SK-N-SH (cell line): Measurements from ENCODE around the gene B4GALNT1.

Experiments used
- CTCF ChIP-seq: fragments of 200-600 bp; sonication (generic); IDR thresholded peaks from 2 replicates; pipeline ENCODE4 v1.6.1; 2017; ENCODE audit warnings: antibody characterized with exemption, mild to moderate bottlenecking, moderate library complexity
- FOXM1 ChIP-seq: IDR thresholded peaks from 2 replicates; pipeline ENCODE4 v1.4.0; 2012; ENCODE audit warnings: low read depth, mild to moderate bottlenecking
- GATA2 ChIP-seq: sonication (generic); formaldehyde crosslinking; IDR thresholded peaks from 2 replicates; pipeline ENCODE4 v1.5.0; 2020; ENCODE audit warnings: mild to moderate bottlenecking, missing genetic modification reagents
- JUND ChIP-seq: IDR thresholded peaks from 2 replicates; pipeline ENCODE4 v1.4.0; 2012
- POLR2AphosphoS5 ChIP-seq: IDR thresholded peaks from 2 replicates; pipeline ENCODE4 v1.6.1; 2012; ENCODE audit warnings: low read depth, low read length
- SMC3 ChIP-seq: IDR thresholded peaks from 2 replicates; pipeline ENCODE4 v1.6.1; 2012; ENCODE audit warnings: low read depth, low read length, improper control_type of control experiment
- YY1 ChIP-seq: IDR thresholded peaks from 2 replicates; pipeline ENCODE4 v1.4.0; 2012; ENCODE audit warnings: low read depth, mild to moderate bottlenecking
- TF ChIP-seq, protein P1 (sequence below): IDR thresholded peaks from 2 replicates; pipeline ENCODE4 v1.4.0; 2012; ENCODE audit warnings: low read depth

GRCh38 chr12:57623385-57623784 is 9.6 kb downstream of the B4GALNT1 start:
- no peak for TF ChIP-seq FOXM1
- TF ChIP-seq POLR2AphosphoS5 = no peak
- no peak for TF ChIP-seq CTCF
- no peak for TF ChIP-seq JUND
- TF ChIP-seq SMC3 = no peak
- TF ChIP-seq YY1 = no peak
- no peak for TF ChIP-seq GATA2 (CRISPR knock-in tag)
- TF ChIP-seq, protein P1, sequence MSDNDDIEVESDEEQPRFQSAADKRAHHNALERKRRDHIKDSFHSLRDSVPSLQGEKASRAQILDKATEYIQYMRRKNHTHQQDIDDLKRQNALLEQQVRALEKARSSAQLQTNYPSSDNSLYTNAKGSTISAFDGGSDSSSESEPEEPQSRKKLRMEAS = no peak
